Activated T-helper 2 cell treated with anti-CD3 and anti-CD28 coated beads, Interferon-gamma antibody, Interleukin-2, Interleukin-4, amounts not matched to agents 10 μg/mL and 5 μg/mL and 100 μg/mL, durations not matched to agents 14 hours and 24 hours and 36 hours (primary cell): ENCODE data around the gene TOR1B. TPM values are rescaled to one million over a fixed set of nuclear protein-coding genes. Genes with fewer than 3 reads are reported as not detected.
A peak's percentile ranks its signal among the peaks of the same experiment; 100 is the strongest.
"Not testable (repeated sequence)": the region's sequence is repeated elsewhere in the genome, so short reads cannot be mapped to it uniquely, and the experiment has no call there.

ENCODE experiments used
- DNase-seq: peaks from one replicate; pipeline ENCODE4 v3.0.0; 2021; ENCODE audit warnings: low spot score
- H3K27ac Mint-ChIP-seq: one replicate; pipeline ENCODE4 v1.8.0; 2021; ENCODE audit warnings: mixed read lengths
- H3K27me3 Mint-ChIP-seq: one replicate; pipeline ENCODE4 v1.8.0; 2021; ENCODE audit warnings: low read depth, mixed read lengths
- H3K36me3 Mint-ChIP-seq: one replicate; pipeline ENCODE4 v1.8.0; 2021; ENCODE audit warnings: low read depth, mixed read lengths
- H3K4me1 Mint-ChIP-seq: one replicate; pipeline ENCODE4 v1.8.0; 2021; ENCODE audit warnings: low read depth, mixed read lengths
- H3K4me3 Mint-ChIP-seq: one replicate; pipeline ENCODE4 v1.8.0; 2021; ENCODE audit warnings: low read depth, mild to moderate bottlenecking, moderate library complexity, mixed read lengths
- H3K9me3 Mint-ChIP-seq: one replicate; pipeline ENCODE4 v1.8.0; 2021; ENCODE audit warnings: mixed read lengths
- intact Hi-C: fragments of 100-400 bp; cut with micrococcal nuclease; formaldehyde crosslinking; loops from one replicate; pipeline ENCODE4 v1.15.1; 2023
- total RNA-seq: library from RNA; stranded (reverse); gene quantifications from 2 replicates; pipeline ENCODE4 v1.2.3, GENCODE V29; 2022

Gene TOR1B, protein sequence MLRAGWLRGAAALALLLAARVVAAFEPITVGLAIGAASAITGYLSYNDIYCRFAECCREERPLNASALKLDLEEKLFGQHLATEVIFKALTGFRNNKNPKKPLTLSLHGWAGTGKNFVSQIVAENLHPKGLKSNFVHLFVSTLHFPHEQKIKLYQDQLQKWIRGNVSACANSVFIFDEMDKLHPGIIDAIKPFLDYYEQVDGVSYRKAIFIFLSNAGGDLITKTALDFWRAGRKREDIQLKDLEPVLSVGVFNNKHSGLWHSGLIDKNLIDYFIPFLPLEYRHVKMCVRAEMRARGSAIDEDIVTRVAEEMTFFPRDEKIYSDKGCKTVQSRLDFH
- 23.9 and 25.2 TPM in 2 replicates for total RNA-seq

- peaks cover 21% of the 10 kb centered on the region for H3K4me1 Mint-ChIP-seq
- peak within 1 kb of the TSS; percentile 85 for H3K27ac Mint-ChIP-seq
- H3K9me3 Mint-ChIP-seq = no peaks in the 10 kb centered on the region
- no peaks in the 10 kb centered on the region for H3K27me3 Mint-ChIP-seq
- H3K4me3 Mint-ChIP-seq = peak within 1 kb of the TSS; percentile 88
- H3K36me3 Mint-ChIP-seq = peaks cover 33% of the 10 kb centered on the region
- intact Hi-C loops = loop anchor here (1.0 kb wide), 2 partner anchors 20 to 32 kb away; partner anchors contain the start of genes C9orf78 and USP20
- peak; percentile 92 for DNase-seq
Observed at GRCh38 chr9:129802833-129803675, at the start of gene TOR1B. TSS of gene TOR1B (plus strand) at chr9:129803184. CDS start at chr9:129803213, 29 bp downstream.

DNA sequence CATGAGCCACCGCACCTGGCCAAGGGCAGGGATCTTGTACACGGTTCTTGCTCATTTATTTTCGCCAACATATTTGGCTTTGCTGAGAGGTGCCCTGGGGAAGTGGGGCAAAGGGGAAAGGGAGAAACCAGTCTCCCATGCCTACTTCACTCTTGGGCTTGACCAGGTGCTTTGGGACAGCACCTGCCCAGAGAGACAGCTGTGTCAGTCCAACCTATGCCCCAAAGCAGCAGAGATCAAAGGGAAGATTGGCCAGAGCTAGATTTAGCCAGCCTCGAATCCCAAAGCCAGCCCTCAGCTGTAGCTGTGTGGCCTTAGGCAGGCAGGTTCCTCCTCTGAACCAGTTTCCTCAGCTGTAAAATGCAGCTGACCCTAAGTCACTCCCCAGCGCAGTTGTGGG is 47.8 kb upstream of the TOR1B start:
- Mint-ChIP-seq H3K27ac (no peak overlapping the region), H3K4me3 (no peak overlapping the region), H3K9me3 (no peaks in the 10 kb centered on the region), H3K36me3 (no peaks in the 10 kb centered on the region), H3K27me3 (peaks cover 13% of the 10 kb centered on the region), H3K4me1 (peaks cover 14% of the 10 kb centered on the region)
- DNase-seq = no peak
- intact Hi-C loops = no loop called here

DNA sequence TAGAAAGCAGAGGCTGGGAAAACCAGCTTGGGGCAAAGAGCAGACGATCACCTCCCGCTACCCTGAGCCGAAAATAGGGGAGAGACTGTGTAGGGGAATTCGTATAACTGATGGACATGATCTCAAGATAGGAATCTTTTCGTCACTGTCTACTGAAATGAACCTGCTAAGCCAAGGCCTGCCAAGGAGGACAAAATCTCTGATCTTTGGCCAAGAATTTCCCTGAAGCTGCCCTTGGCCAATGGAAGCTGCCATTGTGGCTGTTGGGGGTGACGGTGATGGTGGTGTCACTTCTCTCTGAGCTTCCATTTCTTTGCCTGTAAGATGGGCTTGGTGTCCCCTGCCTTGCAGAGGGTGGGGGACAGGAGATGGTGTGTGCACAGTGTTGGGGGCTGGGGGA is 46.8 kb upstream of the TOR1B start:
- no peak for DNase-seq
- H3K36me3 Mint-ChIP-seq = no peaks in the 10 kb centered on the region
- no peaks in the 10 kb centered on the region for H3K9me3 Mint-ChIP-seq
- H3K27ac Mint-ChIP-seq = no peak overlapping the region
- peaks cover 14% of the 10 kb centered on the region for H3K4me1 Mint-ChIP-seq
- peaks cover 13% of the 10 kb centered on the region for H3K27me3 Mint-ChIP-seq
- H3K4me3 Mint-ChIP-seq = no peak overlapping the region
- intact Hi-C loops = no loop called here

- intact Hi-C loops = no loop called here
- no peak overlapping the region for H3K27ac Mint-ChIP-seq
Observed at GRCh38 chr9:129757045-129757444, 45.9 kb upstream of the TOR1B start.

DNA sequence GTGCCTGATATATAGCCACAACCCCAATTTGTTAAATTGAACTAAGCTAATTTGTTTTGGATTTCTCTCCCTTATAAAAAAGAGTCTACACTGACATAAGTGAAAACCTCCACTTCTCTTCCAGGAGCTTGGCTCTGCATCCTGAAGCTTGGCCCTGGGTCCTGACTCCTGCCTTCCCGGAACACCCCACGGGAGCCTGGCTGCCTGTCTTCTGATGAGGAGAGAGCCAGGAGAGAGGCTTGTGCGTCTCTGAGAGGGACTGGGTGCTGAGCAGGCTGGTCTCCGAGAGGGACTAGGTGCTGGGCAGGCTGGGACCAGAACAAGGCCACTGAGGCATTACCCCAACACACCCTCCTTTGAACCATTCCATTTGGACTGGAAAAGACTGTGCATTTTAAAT is 43.7 kb upstream of the TOR1B start:
- Mint-ChIP-seq H3K9me3 (no peaks in the 10 kb centered on the region), H3K4me1 (peaks cover 7% of the 10 kb centered on the region), H3K36me3 (no peaks in the 10 kb centered on the region), H3K27me3 (peaks cover 11% of the 10 kb centered on the region), H3K4me3 (no peak overlapping the region), H3K27ac (no peak overlapping the region)
- intact Hi-C loops = no loop called here
- DNase-seq = no peak

More at GRCh38 chr9:129757045-129757444, 45.9 kb upstream of the TOR1B start:
- no peak for DNase-seq
- Mint-ChIP-seq H3K4me3 (no peak overlapping the region), H3K4me1 (peaks cover 14% of the 10 kb centered on the region), H3K9me3 (no peaks in the 10 kb centered on the region), H3K27me3 (peaks cover 13% of the 10 kb centered on the region), H3K36me3 (no peaks in the 10 kb centered on the region)

DNA sequence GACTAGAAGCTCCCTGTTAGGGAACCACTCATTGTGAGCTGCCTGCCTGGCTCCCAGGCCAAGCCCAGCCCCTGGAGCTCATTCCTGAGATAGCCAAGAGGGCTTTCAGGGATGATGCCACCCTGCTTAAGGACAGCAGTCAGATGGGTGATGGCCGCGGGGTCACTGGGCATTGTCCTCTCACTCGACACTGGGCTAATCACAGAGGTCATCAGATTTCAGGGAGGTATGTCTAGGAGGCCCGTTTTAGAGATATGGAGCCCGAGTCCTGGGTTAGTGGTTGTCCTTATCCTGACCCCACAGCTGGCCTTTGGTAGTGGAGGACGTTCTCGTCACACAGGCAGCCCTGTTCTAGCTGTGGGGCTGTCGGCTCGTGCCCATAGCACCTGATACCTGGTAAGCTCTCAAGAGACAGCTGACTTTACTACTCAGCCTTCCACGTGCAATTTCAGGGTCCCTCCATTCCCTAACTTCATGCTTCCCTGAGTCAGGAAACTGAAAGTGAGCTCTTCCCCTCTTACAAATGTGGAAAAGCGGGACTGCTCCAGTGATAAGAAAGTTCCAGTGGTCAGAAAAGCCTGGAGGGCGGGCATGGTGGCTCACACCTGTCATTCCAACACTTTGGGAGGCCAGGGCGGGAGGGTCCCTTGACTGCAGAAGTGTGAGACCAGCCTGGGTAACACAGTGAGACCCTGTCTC is 43.0 kb upstream of the TOR1B start:
- no peak for DNase-seq
- no peaks in the 10 kb centered on the region for H3K9me3 Mint-ChIP-seq

DNA sequence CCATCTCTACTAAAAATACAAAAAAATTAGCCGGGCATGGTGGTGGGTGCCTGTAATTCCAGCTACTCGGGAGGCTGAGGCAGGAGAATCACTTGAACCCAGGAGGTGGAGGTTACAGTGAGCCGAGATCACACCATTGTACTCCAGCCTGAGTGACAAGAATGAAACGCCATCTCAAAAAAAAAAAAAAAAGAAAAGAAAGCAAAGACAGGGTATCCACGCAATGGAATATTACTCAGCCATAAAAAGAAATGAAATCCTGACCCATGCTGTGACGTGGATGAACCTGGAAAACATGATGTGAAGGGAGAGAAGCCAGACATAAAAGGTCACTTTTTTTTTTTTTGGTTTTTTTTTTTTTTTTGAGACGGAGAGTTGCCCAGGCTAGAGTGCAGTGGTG is 42.2 kb upstream of the TOR1B start:
- H3K27me3 Mint-ChIP-seq = peaks cover 13% of the 10 kb centered on the region
- H3K4me1 Mint-ChIP-seq, H3K27ac Mint-ChIP-seq, H3K9me3 Mint-ChIP-seq, intact Hi-C loops, H3K4me3 Mint-ChIP-seq, DNase-seq, H3K36me3 Mint-ChIP-seq: not testable (repeated sequence)

More for the DNA sequence above, 43.0 kb upstream of the TOR1B start:
- Mint-ChIP-seq H3K4me1 (peaks cover 7% of the 10 kb centered on the region), H3K27ac (no peak overlapping the region), H3K4me3 (no peak overlapping the region), H3K27me3 (peaks cover 11% of the 10 kb centered on the region), H3K36me3 (no peaks in the 10 kb centered on the region)
- intact Hi-C loops = no loop called here

- Mint-ChIP-seq H3K9me3 (no peaks in the 10 kb centered on the region), H3K36me3 (no peaks in the 10 kb centered on the region), H3K4me1 (peaks cover 7% of the 10 kb centered on the region), H3K4me3 (no peak overlapping the region), H3K27ac (no peak overlapping the region), H3K27me3 (peaks cover 13% of the 10 kb centered on the region)
- intact Hi-C loops = no loop called here
- no peak for DNase-seq
Observed at GRCh38 chr9:129761293-129761900, 41.6 kb upstream of the TOR1B start.

- Mint-ChIP-seq H3K27me3 (peaks cover 13% of the 10 kb centered on the region), H3K4me1 (peaks cover 9% of the 10 kb centered on the region)
- intact Hi-C loops = no loop called here
Observed at GRCh38 chr9:129761901-129762369, 41.0 kb upstream of the TOR1B start.

DNA sequence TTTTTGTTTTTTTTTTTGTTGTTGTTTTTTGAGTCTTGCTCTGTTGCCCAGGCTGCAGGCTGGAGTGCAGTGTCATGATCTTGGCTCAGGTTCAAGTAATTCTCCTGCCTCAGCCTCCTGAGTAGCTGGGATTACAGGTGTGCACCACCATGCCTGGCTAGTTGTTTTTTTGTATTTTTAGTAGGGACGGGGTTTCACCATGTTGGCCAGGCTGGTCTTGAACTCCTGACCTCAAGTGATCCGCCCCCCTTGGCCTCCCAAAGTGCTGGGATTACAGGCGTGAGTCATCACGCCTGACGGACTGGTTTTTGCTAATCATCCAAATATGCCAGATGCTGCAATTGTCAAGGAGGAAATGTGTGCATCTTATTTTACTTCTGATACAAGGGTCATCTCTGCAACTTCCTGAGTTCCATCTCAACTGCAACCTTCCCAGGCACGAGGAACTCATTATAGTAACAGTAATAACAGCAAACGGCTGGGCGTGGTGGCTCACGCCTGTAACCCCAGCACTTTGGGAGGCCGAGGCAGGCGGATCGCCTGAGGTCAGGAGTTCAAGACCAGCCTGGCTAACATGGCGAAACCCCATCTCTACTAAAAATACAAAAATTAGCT is 40.5 kb upstream of the TOR1B start:
- H3K27ac Mint-ChIP-seq, H3K4me3 Mint-ChIP-seq: not testable (repeated sequence)

More at GRCh38 chr9:129761901-129762369, 41.0 kb upstream of the TOR1B start:
- H3K4me3 Mint-ChIP-seq = no peak overlapping the region
- no peak for DNase-seq
- H3K27ac Mint-ChIP-seq = no peak overlapping the region
- H3K9me3 Mint-ChIP-seq = no peaks in the 10 kb centered on the region
- H3K36me3 Mint-ChIP-seq = no peaks in the 10 kb centered on the region

DNA sequence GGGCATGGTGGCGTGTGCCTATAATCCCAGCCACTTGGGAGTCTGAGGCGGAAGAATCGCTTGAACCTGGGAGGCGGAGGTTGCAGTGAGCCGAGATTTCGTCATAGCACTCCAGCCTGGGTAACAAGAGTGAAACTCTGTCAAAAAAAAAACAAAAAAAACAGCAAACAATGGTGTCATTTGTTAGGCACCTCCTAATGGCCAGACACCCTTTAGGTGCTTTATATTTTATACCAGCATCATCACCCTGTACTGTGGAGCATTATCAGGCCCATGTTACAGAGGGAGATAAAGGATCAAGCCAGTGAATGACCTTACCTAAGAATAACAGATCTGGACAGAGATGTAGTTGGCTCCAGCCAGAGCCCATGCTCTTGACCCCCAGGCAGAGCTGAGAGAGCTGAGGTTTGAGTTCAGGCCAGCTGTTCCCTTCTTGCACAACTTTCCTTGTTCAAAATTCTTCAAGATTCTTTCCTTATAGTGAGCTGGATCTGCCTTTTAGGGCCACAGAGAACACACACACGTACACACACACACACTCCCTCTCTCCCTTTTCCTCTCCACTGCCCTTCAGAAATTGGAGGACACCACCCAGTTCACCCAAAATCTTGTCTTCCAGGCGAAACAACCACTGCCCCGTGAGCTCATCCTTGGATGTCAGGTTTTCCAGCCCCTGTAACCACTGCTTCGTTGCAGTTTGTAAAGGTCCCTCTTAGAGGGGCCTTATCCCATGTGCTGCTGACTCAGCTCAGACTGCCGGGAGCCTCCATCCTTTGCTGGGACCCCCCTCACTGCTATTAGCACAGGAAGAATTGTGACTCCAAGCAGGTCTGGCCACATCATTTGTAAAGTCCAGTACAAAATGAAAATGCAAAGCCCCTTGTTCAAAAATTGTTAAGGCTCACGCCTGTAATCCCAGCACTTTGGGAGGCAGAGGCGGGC is 39.7 kb upstream of the TOR1B start:
- Mint-ChIP-seq H3K27ac (no peak overlapping the region), H3K36me3 (no peaks in the 10 kb centered on the region), H3K4me3 (no peak overlapping the region), H3K27me3 (peaks cover 9% of the 10 kb centered on the region), H3K9me3 (no peaks in the 10 kb centered on the region), H3K4me1 (peaks cover 5% of the 10 kb centered on the region)
- intact Hi-C loops = no loop called here
- DNase-seq = no peak

More for the DNA sequence above, 40.5 kb upstream of the TOR1B start:
- H3K4me1 Mint-ChIP-seq, H3K9me3 Mint-ChIP-seq, intact Hi-C loops, H3K36me3 Mint-ChIP-seq, DNase-seq: not testable (repeated sequence)
- peaks cover 13% of the 10 kb centered on the region for H3K27me3 Mint-ChIP-seq
